IMR-90 (cell line): ENCODE measurements around the gene ABCA12.

Experiments
- BHLHE40 ChIP-seq: fragments of 150-350 bp; IDR thresholded peaks from 2 replicates; pipeline ENCODE4 v1.6.1; 2016; ENCODE audit warnings: mild to moderate bottlenecking, low read depth, low read length
- CEBPB ChIP-seq: IDR thresholded peaks from 2 replicates; pipeline ENCODE4 v1.6.1; 2012; ENCODE audit warnings: low read depth, low read length, improper control_type of control experiment
- CTCF ChIP-seq: conservative IDR thresholded peaks from 2 replicates; pipeline ENCODE4 v1.5.1; 2012; ENCODE audit warnings: mild to moderate bottlenecking, low read depth, low read length, improper control_type of control experiment
- FOS ChIP-seq: fragments of 150-350 bp; IDR thresholded peaks from 2 replicates; pipeline ENCODE4 v1.6.1; 2016; ENCODE audit warnings: low read depth, low read length
- MAFK ChIP-seq: IDR thresholded peaks from 2 replicates; pipeline ENCODE4 v1.6.1; 2012; ENCODE audit warnings: low read depth, low read length, improper control_type of control experiment
- MXI1 ChIP-seq: IDR thresholded peaks from 2 replicates; pipeline ENCODE4 v1.6.1; 2012; ENCODE audit warnings: low read depth, mild to moderate bottlenecking, low read length, moderate library complexity, borderline replicate concordance
- POLR2A ChIP-seq: IDR thresholded peaks from 2 replicates; pipeline ENCODE4 v1.6.1; 2012; ENCODE audit warnings: mild to moderate bottlenecking, low read depth, low read length
- RAD21 ChIP-seq: IDR thresholded peaks from 2 replicates; pipeline ENCODE4 v1.6.1; 2012; ENCODE audit warnings: low read length, improper control_type of control experiment
- RCOR1 ChIP-seq: IDR thresholded peaks from 2 replicates; pipeline ENCODE4 v1.6.1; 2012; ENCODE audit warnings: mild to moderate bottlenecking, low read length, improper control_type of control experiment; ENCODE audit not compliant: insufficient replicate concordance
- RFX5 ChIP-seq: IDR thresholded peaks from 2 replicates; pipeline ENCODE4 v1.8.0; 2012; ENCODE audit warnings: low read depth, mild to moderate bottlenecking, low read length, moderate library complexity
- SMC3 ChIP-seq: fragments of 150-350 bp; IDR thresholded peaks from 2 replicates; pipeline ENCODE4 v1.6.1; 2016; ENCODE audit warnings: low read depth, mild to moderate bottlenecking, antibody characterized with exemption, low read length, moderate library complexity
- USF2 ChIP-seq: fragments of 150-350 bp; IDR thresholded peaks from 2 replicates; pipeline ENCODE4 v1.6.1; 2017; ENCODE audit warnings: mild to moderate bottlenecking, antibody characterized with exemption, low read length, low read depth

GRCh38 chr2:215137329-215137686 lies 1.1 kb downstream of the ABCA12 start:
- TF ChIP-seq CTCF (no peak), POLR2A (no peak), RFX5 (no peak), BHLHE40 (no peak), CEBPB (no peak), SMC3 (no peak), USF2 (no peak), MAFK (no peak), RCOR1 (no peak), RAD21 (no peak), FOS (no peak), MXI1 (no peak)
